ENCODE results near the gene ANKRD44.
A peak's percentile ranks its signal among the peaks of the same experiment; 100 is the strongest.

ANKRD44 gene

DNA sequence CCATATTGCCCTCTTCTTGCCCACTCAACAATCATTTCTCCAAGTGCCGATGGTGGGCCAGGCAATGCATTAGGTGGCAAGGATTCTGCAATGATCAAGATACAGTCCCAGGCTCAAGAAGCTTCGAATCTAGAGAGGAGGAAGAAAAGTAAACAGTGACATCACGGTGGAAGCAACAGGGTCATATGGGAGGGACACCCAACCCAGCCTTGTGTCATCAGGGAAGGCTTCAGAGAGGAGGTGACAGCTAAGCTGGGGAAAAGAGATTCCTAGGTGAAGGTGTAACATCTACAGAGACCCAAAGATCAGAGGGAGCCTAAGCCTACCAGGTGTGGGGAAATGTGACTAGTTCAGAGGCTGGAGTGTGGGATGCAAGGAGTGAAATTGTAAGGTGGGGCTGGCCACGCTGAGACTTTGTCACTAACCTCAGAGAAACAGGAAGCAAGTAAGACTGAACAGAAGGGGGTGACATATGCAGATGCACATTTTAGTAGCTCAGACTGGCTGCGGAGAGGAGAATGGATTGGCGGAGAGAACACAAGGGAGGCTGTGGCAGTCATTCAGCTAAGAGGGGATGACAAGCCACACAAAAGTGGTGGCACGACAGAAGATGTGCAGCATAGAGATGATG is 104.9 kb downstream of the ANKRD44 start:
- no peak for DNase-seq (ENCODE audit: low spot score)

DNA sequence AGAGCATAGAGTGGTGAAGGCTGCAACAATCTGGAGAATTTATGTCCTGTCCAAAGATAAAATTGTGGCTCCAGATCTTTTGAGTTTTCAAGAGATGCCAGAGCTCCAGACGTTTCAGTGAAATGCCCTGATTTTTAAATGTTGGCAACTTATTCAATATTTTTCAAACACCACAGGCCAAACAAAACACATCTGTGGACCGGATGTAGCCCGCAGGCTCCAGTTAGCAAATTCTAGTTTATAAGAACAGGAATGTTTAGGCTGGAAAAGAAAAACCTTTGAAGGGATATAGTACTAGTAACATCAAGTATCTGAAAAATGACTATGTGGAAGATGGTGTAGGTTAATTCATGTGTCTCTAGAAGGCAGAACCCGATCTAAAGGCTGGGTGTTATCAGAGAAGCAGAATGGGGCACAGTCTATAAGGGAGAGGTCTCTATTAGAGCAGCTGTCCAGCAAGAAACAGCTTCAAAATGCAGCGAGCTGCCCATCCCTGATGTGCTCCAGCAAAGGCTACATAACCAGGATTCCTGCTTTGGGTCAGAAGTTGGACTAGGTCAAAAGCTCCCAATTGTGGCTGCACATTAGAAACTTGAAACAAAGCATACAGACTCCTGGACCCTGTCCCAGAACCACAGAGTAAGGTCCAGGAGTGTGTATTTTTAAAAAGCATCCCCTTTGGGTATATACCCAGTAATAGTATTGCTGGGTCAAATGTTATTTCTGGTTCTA is 105.9 kb downstream of the ANKRD44 start:
- DNase-seq (ENCODE audit: low spot score) = no peak

DNA sequence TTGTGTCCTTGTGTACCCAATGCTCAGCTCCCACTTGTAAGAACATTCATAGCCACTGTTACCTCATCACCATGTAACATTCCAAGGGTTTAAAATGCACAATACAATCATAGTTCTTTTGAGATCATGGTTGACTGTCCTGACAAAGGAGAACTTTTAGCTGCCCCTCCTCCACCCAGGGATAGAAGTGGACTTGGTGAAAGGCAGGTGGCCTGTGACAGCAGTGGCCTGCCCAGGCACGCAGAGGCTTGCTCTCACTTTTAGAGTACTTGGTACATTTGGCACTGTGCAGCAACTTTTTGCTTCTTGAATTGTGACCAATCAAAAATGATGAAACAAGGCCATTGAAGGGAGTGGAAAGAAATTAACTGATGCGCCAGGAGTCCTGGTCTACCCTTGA is 108.7 kb downstream of the ANKRD44 start:
- no peak for DNase-seq (ENCODE audit: low spot score)

DNA sequence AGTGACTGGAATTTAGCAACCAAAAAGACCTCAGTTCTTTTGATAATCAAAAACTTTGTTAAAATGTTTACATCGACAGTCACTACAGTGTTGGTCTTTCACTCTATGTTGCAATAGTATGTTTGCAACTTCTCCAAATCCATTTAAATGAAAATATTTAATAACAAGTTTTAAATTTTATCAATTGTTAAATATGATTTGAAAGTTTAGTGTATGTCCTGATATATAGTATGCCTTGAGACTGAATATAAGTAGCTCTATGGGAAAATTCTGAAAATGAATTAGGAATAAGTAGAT is 109.9 kb downstream of the ANKRD44 start:
- DNase-seq (ENCODE audit: low spot score) = no peak

DNA sequence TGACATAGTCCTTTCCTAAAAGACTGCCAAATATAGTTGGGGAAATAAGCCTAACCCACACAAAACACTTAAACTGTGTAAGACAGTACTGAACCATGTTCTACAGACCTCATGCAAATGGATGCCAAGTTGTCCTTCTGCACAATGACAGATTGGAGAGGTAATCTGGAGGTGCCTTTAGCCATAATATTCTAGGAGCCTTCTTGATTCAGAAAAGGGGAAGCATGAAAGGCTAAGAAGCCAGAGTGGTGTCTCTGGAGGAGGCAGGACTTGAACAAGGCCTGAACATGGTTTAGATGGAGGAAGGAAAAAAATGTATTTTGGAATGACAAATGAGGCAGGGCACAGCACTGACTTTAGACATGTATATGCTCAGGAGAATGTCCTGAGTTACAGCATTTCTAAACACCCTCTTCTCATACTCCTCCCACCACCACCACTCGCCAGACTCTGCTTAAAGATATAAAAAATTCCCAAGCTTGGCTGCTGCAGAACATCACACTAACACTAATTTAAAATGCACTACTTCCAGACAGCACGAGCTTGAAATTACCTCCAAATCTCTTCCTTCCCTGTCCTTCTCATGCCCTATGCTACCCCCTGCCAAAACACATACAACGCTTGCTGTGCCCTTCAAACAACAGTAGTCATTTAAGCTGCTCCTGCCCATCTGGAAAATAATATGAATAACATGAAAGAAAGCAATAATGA is 110.4 kb downstream of the ANKRD44 start:
- no peak for DNase-seq (ENCODE audit: low spot score)

DNA sequence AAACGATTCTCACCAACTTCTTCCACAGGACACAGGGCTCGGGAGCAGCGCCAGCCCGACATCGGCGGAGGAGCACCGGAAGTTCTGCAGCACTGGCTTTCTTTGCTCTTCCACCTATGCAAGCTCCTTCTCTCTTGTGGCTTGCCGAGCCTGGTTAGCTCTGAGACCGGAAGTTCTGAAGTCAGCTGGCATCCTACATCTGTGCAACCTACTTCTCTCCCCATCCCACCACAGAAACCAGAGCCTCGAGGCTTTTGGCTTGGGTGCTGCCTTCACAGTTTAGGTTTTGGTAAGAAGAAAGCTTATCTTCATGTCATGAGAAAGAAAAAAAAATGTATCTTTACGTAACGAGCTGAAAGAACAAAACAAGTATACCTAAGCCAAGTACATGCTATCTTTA is 111.7 kb downstream of the ANKRD44 start:
- DNase-seq (ENCODE audit: low spot score) = no peak

DNA sequence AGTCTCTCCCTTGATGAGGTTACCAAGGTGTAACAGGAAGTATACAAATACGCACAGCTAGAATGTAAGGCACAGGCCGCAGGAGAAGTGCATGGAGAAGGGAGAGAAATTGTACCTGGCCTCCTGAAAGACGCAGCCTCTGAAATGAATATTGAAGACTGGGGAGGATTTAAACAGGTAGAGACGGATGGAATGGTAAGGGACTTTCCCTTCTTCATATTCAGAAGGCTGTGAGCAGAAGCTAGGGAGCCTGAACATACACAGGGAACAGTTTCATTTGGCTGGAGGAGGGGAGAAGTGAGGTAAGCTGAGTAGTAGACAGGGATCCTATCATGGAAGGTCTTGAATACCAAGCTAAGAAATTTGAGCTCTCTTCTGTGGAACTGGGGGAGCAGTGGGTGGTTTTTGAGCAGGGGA is 112.7 kb downstream of the ANKRD44 start:
- no peak for DNase-seq (ENCODE audit: low spot score)

DNA sequence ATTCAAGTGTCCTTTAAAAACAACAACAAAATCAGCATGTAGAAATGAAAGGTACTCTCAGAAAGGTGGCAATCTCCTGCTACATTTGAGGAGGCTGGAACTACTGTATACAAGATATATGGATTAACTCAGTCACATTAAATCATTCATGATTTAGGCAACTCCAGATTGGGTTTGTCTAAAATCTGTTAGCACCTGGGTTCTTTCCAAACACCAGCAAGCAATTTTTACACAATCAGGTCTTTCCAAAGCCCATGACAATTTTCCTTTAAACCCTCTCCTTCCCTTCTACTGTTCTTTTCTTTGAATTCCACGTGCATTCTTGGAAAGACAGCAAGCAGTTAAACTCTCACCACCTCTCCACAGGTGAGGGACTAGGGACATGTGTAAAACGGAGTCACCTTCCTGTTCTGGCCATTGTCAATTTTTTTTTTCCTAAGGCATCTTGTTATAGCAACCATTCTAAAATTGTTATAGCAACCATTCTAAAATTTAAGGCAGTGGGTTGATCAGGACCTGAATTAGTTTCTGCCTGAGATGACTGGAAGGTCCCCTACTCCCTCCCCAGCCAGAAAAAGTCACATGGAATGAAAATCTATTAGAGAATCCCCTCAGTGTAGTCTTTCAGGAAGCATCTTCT is 113.9 kb downstream of the ANKRD44 start:
- no peak for DNase-seq (ENCODE audit: low spot score)

DNA sequence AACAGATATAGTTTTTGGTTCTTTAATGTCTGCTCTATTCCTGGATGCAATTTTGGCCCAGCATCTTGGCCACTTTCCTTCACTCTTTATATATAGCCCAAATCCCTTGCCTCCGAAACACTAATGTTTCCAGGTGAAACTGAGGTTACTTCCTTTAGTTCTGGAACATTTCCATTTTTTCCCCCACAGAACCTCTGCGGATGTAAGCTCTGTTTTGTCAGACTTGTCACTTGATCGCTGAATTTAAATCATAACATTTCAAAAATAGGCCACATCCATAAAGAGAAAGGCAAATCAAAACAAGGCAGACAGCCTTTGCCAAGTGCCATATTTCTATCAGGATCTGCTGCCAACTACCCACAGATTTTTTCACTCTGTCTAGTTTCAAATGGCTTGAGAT is 115.1 kb downstream of the ANKRD44 start:
- peak; percentile 48 for DNase-seq (ENCODE audit: low spot score)

DNA sequence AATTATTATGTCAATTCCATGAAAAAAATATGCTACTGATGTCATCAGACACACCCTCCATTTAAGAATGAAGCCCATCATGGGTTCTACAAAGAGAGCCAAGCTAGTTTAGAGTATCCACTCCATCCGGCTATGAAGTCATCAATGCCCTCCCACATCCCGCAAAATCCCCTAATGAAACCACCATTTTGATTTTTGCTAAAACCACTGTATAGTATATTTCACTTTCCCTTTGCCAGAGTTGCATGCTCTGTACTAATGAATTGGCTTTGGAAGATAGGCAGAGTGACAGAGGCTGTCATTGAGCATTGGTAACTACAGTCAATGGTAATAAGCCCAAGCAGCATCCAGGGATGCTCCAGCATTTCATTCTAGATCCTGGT is 118.6 kb downstream of the ANKRD44 start:
- no peak for DNase-seq (ENCODE audit: low spot score)

DNA sequence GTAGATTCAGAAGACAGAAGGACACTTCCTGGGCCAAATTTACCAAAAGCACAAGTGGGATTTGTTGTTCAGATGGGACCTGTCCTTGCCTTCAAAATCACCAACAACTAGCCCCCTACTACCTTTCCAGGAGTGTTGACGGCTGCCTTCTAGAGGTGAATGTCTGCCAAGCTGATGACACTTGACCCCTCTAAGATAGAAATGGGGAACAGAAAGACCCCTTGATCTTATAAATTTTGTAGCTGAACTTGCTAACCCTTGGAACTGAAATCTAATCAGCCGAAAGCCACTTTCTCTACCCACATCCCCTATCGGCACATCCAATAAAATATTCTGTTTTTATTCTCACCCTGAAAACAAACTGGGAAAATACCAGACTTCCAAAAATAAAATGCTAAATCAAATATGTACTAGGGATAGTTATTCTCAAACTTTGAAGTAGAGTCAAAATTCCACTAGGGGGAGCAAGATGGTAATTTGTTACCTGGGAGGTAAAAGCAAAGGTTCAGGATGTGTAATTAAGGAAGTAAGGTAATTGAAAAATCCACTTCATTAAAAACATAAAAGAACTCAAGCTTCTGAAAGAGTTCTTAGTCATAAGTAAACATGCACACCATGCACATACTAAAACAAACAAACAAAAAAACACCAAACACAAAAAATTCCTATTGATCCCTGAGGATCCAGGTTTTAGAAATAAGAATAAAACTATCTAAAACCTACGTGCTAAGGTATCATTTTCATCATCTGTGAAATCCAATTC is 119.2 kb downstream of the ANKRD44 start:
- peak; percentile 62 for DNase-seq (ENCODE audit: low spot score)

DNA sequence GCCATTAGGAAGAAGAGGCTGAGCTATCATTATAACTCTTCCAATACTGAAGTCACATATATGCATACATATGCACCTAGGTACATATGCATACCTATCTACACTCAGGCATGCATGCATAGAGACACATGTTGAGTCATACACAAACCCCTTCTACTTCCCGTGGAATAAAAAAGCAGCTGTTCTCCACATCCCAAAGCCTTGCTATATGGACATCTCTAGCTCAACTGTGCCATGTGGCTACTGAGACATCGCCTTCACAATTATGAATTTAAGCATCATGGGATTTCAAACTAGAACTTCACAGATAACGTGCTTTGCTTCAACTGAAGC is 120.5 kb downstream of the ANKRD44 start:
- DNase-seq (ENCODE audit: low spot score) = no peak

DNA sequence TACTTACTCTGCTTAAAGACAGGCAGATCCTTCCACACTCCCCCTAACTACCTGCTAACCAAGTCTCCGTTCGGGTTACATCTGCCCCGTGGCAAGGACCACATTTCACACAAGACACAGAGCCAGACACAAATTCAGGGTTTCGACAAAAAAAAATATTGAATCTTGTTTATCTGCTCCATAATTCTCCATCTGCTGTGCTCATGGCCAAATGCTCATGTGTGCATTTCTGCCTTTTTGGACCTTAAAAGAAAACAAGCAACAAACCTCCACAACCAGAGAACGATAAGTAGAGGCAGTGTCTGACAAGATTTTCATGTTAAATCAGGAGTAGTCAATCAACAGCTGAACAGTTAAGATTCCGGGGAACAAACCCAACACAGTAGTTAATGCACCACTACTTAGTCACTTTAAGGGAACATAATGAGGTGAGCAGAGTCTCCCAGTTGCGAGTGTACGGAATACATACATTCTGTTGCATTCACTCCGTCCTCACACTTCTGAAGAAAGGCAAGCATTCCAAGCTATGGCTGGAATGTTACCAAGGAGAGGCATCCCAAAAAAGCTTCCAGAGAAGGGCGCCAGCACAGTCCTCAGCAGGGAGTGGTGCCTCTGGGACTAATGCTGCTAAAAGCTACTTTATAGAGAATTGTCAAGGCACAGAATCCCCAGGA is 121.0 kb downstream of the ANKRD44 start:
- no peak for DNase-seq (ENCODE audit: low spot score)

DNA sequence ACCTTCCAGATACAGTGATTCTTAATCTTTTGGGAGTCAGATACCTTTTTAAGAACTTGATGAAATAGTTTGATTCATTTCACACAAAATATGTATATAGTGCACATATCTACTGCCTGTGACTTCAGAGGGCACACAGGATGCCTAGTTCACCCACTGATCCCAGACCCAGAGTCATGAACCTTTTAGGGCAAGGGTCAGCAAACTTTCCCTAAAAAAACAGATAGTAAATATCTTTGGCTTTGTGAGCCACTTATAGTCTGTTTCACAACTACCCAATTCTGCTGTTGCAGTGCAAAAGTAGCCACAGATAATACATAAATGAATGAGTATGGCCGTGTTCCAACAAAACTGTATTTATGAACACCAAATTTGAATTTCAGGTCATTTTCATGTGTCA is 124.9 kb downstream of the ANKRD44 start:
- no peak for DNase-seq (ENCODE audit: low spot score)

DNA sequence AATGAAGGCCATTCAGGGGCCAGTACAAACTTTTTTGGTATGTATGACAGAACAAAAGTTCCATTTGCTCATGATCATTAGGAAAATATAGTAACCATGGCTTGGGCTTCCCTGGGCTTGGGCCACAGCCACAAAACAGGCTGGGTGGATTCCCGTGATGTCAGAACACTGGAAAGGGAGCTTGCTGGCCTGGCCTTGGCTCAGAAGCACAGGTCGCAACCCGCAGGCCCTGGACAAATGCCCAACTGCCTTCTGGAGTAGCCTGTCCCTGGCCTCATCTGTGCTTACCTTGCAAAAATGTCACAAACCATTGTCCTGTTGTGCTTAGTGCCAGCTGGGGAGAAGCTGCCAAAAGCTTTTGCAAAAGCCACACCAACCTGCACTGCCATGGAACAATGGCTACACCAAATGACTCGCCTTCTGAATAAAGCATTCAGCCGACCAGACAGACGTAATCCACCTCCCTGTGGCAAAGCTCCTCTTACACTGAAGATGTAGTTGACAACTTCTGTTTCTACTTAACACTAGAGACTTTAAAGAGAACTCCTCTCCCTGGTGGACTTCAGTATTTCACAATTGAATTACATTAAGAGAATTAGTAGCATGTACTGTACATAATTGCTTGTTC is 125.5 kb downstream of the ANKRD44 start:
- peak; percentile 78 for DNase-seq (ENCODE audit: low spot score)

DNA sequence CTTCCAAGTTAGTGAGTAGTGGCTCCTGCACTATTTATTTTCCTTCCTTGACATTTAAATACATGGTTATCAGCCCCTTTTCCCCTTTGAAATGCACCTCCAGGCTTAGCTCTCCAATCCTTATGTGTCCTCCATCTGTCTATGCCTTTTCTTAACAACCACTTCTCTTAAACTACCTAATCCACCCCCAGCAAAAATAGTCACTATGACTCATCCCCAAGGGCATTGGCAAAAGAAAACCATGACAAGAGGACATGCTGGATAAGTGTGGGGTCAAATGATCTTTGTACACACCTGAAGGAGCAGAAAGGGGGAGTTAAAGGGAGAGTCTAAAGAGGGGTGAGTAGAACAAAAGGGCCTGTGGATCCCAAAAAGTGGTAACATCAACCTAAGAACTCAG is 127.2 kb downstream of the ANKRD44 start:
- DNase-seq (ENCODE audit: low spot score) = no peak

DNA sequence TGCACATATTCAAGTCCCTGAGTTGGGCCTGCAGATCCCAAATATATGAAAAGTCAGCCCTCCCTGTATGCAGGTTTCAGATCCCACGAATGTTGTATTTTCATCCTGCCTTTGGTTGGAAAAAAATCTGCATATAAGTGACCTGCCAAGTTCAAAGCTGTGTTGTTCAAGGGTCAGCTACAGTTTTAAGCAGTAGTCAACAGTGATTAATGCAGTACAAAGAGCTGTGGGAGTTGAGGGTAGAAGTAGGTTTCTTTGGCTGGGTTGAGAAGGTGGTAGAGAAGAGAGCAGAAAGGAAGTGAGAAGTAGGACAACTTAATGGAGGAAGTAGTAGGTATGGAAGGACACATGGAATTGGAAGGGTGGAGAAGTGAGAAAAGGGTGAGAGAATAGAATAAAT is 127.9 kb downstream of the ANKRD44 start:
- no peak for DNase-seq (ENCODE audit: low spot score)

DNA sequence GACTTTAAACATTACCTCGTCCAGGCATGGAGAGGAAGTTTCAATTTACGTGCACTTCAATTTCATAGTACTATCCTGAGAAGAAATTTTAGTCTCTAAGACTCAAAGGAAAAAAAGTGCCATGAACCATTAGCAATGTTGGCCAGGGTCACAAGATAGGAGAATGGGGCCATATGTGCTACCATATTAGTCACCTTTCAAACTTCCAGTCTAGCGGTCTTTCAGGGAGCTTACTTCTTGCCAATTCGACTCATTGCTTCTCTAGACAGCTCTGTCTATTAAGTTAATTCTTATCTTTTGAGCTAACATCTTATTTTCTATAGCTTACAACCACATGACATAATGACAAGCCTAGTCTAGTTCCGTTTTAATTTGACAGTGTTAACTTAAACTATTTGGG is 129.1 kb downstream of the ANKRD44 start:
- no peak for DNase-seq (ENCODE audit: low spot score)

DNA sequence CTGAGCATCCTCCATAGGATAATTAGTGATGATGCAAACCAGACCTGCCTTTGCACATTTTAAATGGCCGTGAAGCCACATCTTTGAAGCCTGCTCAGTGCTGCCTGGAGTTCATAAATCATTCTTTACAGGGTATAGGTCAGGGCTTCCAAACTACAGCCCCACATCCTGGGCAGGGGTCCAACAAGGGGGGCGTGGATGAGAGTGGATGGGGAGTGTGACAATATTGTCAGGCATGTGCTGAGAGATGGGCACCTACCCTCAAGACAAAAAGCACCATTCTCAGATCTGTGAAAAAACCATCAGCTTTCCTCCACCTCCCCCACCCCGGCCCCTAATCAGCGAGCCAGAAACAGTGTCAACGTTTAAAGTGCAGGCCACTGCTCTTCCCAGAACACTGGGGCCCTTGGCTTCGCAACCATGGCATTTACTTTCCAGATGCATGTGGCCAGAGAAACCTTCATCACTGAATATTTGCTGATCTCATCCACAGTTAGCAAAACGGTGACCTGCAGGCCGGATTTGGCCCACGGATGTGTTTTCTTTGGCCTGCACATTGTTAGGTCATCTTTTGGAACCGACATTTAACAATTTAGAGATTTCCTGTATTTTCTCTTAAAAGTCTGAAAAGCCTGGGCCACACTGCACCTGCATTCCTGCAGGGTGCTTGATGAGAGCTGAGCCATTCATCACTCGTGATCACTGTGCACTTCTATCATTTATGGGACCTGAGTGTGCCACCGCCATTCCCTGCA is 130.7 kb downstream of the ANKRD44 start:
- DNase-seq (ENCODE audit: low spot score) = no peak

DNA sequence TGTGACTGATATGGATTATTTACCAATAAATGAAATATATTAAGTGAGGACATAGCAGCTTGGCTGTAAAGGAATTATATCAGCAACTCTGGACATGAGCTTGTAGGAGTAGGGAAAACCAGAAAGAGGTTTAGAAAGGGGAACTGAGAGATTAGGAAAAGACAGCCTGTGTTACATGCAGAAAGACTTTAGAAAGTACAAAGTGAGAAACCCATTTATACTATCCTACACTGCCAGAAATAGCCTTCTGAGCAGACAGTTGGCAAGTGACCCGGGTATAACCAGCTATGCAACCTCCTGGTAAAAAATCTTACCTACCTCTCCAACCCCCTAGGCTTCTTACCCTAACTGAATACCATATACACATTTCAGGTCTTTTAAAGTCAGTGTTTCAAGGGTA is 134.1 kb downstream of the ANKRD44 start:
- no peak for DNase-seq (ENCODE audit: low spot score)

Measured in cerebellar cortex (tissue), 1 donor.